ENCODE data around the gene MEIOB. TPM values are rescaled to one million over a fixed set of nuclear protein-coding genes. Genes with fewer than 3 reads are reported as not detected.
A peak's percentile ranks its signal among the peaks of the same experiment; 100 is the strongest.

MEIOB gene
- polyA plus RNA-seq, 2 of the 4 experiments (the other 2 are of a cell fraction), result 2.9 to 9.1 TPM

DNA sequence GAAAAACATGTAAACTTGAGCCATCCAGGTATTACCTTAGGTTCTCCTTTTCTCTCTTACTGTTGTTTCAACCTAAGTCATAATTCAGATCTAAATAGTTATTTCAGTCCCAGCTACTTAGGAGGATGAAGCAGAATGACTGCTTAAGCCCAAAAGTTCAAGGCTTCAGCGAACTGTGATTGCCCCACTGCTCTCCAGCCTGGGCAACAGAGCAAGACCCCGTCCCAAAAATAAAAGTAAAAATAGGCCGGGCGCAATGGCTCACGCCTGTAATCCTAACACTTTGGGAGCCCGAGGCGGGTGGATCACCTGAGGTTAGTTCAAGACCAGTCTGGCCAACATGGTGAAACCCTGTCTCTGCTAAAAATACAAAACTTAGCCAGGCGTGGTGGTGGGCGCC lies 9.6 kb downstream of the MEIOB start:
- ChIA-PET CTCF (interaction anchor here (0.7 to 25.7 kb wide), 14 partner anchors 8 to 120 kb away, joined by 3 to 396 read pairs (median 6); partner anchors contain the start of gene NDUFB10), POLR2A (no interaction called here)
- DNase-seq (ENCODE audit: low read depth in 1 of 2, low spot score in 1 of 2) (no peak), ATAC-seq (no peak), FAIRE-seq (no peak)
- Histone ChIP-seq H3K27ac (no peak overlapping the region), H3K4me2 (no peak overlapping the region), H3K4me3 (no peak overlapping the region), H3K9me3 (no peaks in the 10 kb centered on the region), H3K4me1 (peaks cover 24% of the 10 kb centered on the region)
- TF ChIP-seq MAZ (IDR thresholded peaks at IDR 0.05; ENCODE audit: borderline replicate concordance, low read depth, low read length) (no peak), HOXA7 (CRISPR knock-in tag; IDR thresholded peaks at IDR 0.05) (no peak), RARB (CRISPR knock-in tag; IDR thresholded peaks at IDR 0.05) (no peak), JUNB (IDR thresholded peaks at IDR 0.05) (no peak), POLR2AphosphoS2 (conservative IDR thresholded peaks at IDR 0.05; ENCODE audit: low read length) (no peak), NPAS2 (CRISPR knock-in tag; IDR thresholded peaks at IDR 0.05; ENCODE audit: borderline replicate concordance) (no peak), ZC3H11A (IDR thresholded peaks at IDR 0.05) (no peak), CBX2 (IDR thresholded peaks at IDR 0.05; ENCODE audit: borderline replicate concordance, low read depth) (no peak), CTCF (IDR thresholded peaks at IDR 0.05) (no peak)
- 87% methylated on average over 9 of the region's 9 CpGs for WGBS (ENCODE audit: missing lambda C conversion rate)

- H3K27ac ChIP-seq, result no peak overlapping the region
- WGBS (ENCODE audit: missing lambda C conversion rate), result 76% methylated on average over 5 of the region's 5 CpGs
- no peak overlapping the region for H3K4me3 ChIP-seq
- no peak for ATAC-seq
- ChIA-PET CTCF (interaction anchor here (0.5 to 25.7 kb wide), 8 partner anchors 13 to 197 kb away, joined by 3 to 396 read pairs (median 6); no protein-coding TSS in a partner anchor), POLR2A (no interaction called here)
- DNase-seq (ENCODE audit: low read depth in 1 of 2, low spot score in 1 of 2), result no peak
- TF ChIP-seq RNF2 (IDR thresholded peaks at IDR 0.05; ENCODE audit: borderline replicate concordance, low read depth) (no peak), NR3C1 (IDR thresholded peaks at IDR 0.05) (no peak), ZSCAN20 (CRISPR knock-in tag; IDR thresholded peaks at IDR 0.05) (no peak), POLR2A (IDR thresholded peaks at IDR 0.05; ENCODE audit: low read length) (no peak), EHF (CRISPR knock-in tag; IDR thresholded peaks at IDR 0.05) (no peak)
- TF ChIP-seq, protein P1, sequence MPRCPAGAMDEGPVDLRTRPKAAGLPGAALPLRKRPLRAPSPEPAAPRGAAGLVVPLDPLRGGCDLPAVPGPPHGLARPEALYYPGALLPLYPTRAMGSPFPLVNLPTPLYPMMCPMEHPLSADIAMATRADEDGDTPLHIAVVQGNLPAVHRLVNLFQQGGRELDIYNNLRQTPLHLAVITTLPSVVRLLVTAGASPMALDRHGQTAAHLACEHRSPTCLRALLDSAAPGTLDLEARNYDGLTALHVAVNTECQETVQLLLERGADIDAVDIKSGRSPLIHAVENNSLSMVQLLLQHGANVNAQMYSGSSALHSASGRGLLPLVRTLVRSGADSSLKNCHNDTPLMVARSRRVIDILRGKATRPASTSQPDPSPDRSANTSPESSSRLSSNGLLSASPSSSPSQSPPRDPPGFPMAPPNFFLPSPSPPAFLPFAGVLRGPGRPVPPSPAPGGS (IDR thresholded peaks at IDR 0.05), result no peak
- peak; percentile 49 for FAIRE-seq
- no peak overlapping the region for H3K4me2 ChIP-seq
- no peaks in the 10 kb centered on the region for H3K9me3 ChIP-seq
- peaks cover 17% of the 10 kb centered on the region for H3K4me1 ChIP-seq
These were observed 10.2 kb downstream of the MEIOB start for GRCh38 chr16:1861730-1862129.

DNA sequence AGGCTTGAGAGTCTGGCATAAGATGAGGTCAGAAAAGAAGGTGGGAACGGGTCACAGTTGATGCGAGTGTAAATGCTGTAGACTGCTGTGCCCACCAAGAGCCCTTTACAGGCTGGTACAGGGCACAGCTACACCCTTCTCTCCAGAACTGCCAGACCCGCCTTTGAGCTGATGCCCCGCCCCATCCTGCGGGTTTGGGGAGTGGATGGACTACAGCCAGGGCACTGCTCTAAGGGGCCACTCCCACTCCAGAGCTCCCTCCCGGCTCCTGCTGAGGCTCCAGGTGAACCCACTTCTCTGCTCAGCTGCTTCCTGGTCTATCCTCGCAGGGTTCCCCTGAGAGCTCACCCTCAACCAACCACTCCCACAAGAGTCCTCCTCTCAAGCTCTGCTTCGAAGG lies 12.3 kb downstream of the MEIOB start:
- no peak for DNase-seq (ENCODE audit: low read depth in 1 of 2, low spot score in 1 of 2)
- Histone ChIP-seq H3K27ac (no peak overlapping the region), H3K9me3 (no peaks in the 10 kb centered on the region), H3K4me1 (peaks cover 5% of the 10 kb centered on the region), H3K4me2 (no peak overlapping the region), H3K4me3 (no peak overlapping the region)
- ChIA-PET CTCF (interaction anchor here (1.1 to 25.7 kb wide), 2 partner anchors 64 to 72 kb away, joined by 3 to 396 read pairs; no protein-coding TSS in a partner anchor), POLR2A (no interaction called here)
- TF ChIP-seq PHF8 (IDR thresholded peaks at IDR 0.05; ENCODE audit: borderline replicate concordance, low read depth), result no peak
- no peak for TF ChIP-seq EHMT2 (IDR thresholded peaks at IDR 0.05; ENCODE audit: low read depth)
- TF ChIP-seq ZNF302 (CRISPR knock-in tag; IDR thresholded peaks at IDR 0.05), result no peak
- TF ChIP-seq HMGXB4 (CRISPR knock-in tag; IDR thresholded peaks at IDR 0.05; ENCODE audit: borderline replicate concordance), result no peak
- TF ChIP-seq ATOH8 (CRISPR knock-in tag; IDR thresholded peaks at IDR 0.05; ENCODE audit: low read depth), result no peak
- TF ChIP-seq FOSL2 (IDR thresholded peaks at IDR 0.05), result no peak
- no peak for TF ChIP-seq FOSL2 (CRISPR knock-in tag; IDR thresholded peaks at IDR 0.05)
- no peak for TF ChIP-seq ZFP36 (IDR thresholded peaks at IDR 0.05; ENCODE audit: borderline replicate concordance, partially characterized antibody)
- TF ChIP-seq REST (IDR thresholded peaks at IDR 0.05), result no peak
- FAIRE-seq, result no peak
- WGBS (ENCODE audit: missing lambda C conversion rate), result 62% methylated on average over 8 of the region's 8 CpGs
- peak in 1 of 2 experiments; percentile 34; a peak in 1 of 6 replicates for ATAC-seq
